22Rv1 (cell line): ENCODE results near the gene KNDC1.

Experiments used
- H3K27ac ChIP-seq: fragments of 450-650 bp; 2 replicates; pipeline ENCODE4 v1.5.1; 2017
- ZFX ChIP-seq: fragments of 450-650 bp; IDR thresholded peaks from 2 replicates; pipeline ENCODE4 v1.6.1; 2017; ENCODE audit warnings: antibody characterized with exemption, borderline replicate concordance
- TF ChIP-seq, protein P1 (sequence below): fragments of 450-650 bp; IDR thresholded peaks from 2 replicates; pipeline ENCODE4 v1.5.1; 2017; ENCODE audit warnings: mild to moderate bottlenecking

KNDC1 gene

GRCh38 chr10:133127291-133128125 lies 32.5 kb upstream of the KNDC1 start:
- no peak overlapping the region for H3K27ac ChIP-seq
- TF ChIP-seq ZFX, result no peak
- TF ChIP-seq, protein P1, sequence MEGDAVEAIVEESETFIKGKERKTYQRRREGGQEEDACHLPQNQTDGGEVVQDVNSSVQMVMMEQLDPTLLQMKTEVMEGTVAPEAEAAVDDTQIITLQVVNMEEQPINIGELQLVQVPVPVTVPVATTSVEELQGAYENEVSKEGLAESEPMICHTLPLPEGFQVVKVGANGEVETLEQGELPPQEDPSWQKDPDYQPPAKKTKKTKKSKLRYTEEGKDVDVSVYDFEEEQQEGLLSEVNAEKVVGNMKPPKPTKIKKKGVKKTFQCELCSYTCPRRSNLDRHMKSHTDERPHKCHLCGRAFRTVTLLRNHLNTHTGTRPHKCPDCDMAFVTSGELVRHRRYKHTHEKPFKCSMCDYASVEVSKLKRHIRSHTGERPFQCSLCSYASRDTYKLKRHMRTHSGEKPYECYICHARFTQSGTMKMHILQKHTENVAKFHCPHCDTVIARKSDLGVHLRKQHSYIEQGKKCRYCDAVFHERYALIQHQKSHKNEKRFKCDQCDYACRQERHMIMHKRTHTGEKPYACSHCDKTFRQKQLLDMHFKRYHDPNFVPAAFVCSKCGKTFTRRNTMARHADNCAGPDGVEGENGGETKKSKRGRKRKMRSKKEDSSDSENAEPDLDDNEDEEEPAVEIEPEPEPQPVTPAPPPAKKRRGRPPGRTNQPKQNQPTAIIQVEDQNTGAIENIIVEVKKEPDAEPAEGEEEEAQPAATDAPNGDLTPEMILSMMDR, result no peak

DNA sequence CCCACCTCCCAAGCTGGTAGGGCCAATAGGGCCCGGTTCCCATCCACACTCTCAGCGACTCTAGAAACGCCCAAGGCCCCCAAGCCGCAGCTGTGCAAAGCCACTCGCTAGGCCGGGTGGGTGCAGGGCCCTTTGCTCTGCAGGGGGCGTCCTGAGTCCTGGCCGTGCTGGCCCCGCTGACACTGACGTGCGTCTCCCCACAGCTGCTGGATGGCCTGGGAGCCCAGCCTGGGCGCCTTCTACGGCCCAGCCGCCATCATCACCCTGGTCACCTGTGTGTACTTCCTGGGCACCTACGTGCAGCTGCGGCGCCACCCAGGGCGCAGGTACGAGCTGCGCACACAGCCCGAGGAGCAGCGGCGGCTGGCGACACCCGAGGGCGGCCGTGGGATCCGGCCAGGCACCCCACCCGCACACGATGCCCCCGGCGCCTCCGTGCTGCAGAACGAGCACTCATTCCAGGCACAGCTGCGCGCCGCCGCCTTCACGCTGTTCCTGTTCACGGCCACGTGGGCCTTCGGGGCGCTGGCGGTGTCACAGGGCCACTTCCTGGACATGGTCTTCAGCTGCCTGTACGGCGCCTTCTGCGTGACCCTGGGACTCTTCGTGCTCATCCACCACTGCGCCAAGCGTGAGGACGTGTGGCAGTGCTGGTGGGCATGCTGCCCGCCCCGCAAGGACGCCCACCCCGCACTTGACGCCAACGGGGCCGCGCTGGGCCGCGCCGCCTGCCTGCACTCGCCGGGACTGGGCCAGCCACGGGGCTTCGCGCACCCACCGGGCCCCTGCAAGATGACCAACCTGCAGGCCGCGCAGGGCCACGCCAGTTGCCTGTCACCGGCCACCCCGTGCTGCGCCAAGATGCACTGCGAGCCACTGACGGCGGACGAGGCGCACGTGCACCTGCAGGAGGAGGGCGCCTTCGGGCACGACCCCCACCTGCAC lies 31.6 kb upstream of the KNDC1 start:
- no peak overlapping the region for H3K27ac ChIP-seq
- TF ChIP-seq ZFX, result no peak
- TF ChIP-seq, protein P1, result no peak

DNA sequence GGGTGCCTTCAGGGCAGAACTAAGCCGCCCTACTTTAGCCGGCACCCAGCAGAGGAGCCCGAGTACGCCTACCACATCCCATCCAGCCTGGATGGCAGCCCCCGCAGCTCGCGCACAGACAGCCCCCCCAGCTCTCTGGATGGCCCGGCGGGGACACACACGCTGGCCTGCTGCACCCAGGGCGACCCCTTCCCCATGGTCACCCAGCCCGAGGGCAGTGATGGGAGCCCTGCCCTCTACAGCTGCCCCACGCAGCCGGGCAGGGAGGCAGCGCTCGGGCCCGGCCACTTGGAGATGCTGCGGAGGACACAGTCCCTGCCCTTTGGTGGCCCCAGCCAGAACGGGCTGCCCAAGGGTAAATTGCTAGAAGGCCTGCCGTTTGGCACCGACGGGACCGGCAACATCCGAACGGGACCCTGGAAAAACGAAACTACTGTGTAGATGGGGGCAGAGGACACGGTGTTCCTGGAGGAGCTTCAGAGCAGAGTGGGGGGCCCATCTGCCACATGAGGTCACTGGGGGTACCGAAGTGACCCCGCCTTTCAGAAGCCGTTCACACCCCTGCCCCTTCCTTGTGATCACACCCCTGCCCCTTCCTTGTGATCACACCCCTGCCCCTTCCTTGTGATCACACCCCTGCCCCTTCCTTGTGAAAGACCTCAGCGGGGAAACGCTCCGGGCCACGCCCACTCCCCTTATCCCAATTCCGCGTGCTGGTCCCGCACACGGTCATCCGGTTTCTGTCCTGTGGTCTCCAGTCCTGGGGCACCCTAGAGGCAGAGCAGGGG lies 30.8 kb upstream of the KNDC1 start:
- TF ChIP-seq, protein P1, result no peak
- TF ChIP-seq ZFX, result no peak

DNA sequence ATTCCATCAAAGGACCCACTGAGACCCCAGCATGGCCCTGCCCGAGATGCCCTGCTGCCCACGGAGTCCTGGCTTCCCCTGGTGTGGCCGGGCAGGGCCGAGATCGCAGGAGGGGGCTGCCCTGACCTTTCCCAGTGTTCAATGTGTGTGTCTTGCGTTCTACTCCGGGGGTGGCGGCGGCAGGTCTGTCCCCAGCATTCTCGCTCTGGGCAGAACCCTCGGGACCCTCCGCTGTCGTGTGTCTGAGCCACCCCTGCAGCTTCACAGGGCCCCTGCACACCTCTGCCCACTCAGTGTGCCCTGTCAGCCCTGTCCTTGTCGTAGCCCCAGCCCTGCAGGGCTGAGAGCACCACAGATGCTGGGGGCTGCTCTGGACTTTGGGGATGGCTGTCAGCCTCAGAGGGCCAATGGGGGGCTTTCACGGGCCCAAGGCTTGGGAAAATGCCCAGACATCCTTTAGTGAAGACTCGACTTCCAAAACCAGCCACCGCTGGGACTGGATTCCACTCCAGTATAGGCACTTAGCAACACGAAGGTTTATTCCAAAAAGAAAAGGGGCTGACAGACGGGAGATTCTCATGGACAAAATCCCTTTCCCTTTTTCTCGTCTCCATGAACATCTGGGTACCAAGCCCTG lies 30.0 kb upstream of the KNDC1 start:
- no peak for TF ChIP-seq ZFX
- TF ChIP-seq, protein P1, result no peak
- H3K27ac ChIP-seq, result no peak overlapping the region

More for the DNA sequence above, 30.8 kb upstream of the KNDC1 start:
- H3K27ac ChIP-seq, result no peak overlapping the region

GRCh38 chr10:133130602-133131001 lies 29.4 kb upstream of the KNDC1 start:
- TF ChIP-seq, protein P1, result no peak
- no peak for TF ChIP-seq ZFX
- H3K27ac ChIP-seq, result no peak overlapping the region

GRCh38 chr10:133131053-133131452 lies 29.0 kb upstream of the KNDC1 start:
- no peak overlapping the region for H3K27ac ChIP-seq
- TF ChIP-seq, protein P1, result no peak
- no peak for TF ChIP-seq ZFX
